Endodermal cell (in vitro differentiated cells): ENCODE results near the gene MAPK7. TPM values are rescaled to one million over a fixed set of nuclear protein-coding genes. Genes with fewer than 3 reads are reported as not detected.

Source experiments
- DNase-seq: peaks from one replicate; pipeline ENCODE4 v3.0.0-alpha.2; 2017
- H3K27ac ChIP-seq: 2 replicates; pipeline ENCODE4 v1.5.1; 2013; ENCODE audit warnings: mild to moderate bottlenecking, low read depth, low read length, moderate library complexity
- H3K27me3 ChIP-seq: 2 replicates; pipeline ENCODE4 v1.6.1; 2013; ENCODE audit warnings: mild to moderate bottlenecking, low read length, moderate library complexity; ENCODE audit not compliant: insufficient read depth, control insufficient read depth, poor library complexity, severe bottlenecking
- H3K36me3 ChIP-seq: 2 replicates; pipeline ENCODE4 v1.7.0; 2013; ENCODE audit warnings: mild to moderate bottlenecking, low read length, moderate library complexity; ENCODE audit not compliant: control insufficient read depth, insufficient read depth
- H3K4me1 ChIP-seq: one replicate; pipeline ENCODE4 v1.7.0; 2013; ENCODE audit warnings: low read length; ENCODE audit not compliant: control insufficient read depth, insufficient read depth
- H3K4me3 ChIP-seq: 2 replicates; pipeline ENCODE4 v1.5.1; 2013; ENCODE audit warnings: mild to moderate bottlenecking, low read length, moderate library complexity
- H3K9ac ChIP-seq: 2 replicates; pipeline ENCODE4 v1.6.1; 2013; ENCODE audit warnings: mild to moderate bottlenecking, low read length, moderate library complexity; ENCODE audit not compliant: poor library complexity, severe bottlenecking; ENCODE audit errors: extremely low read depth
- H3K9me3 ChIP-seq: 2 replicates; pipeline ENCODE4 v1.6.1; 2013; ENCODE audit warnings: mild to moderate bottlenecking, low read length, moderate library complexity; ENCODE audit not compliant: control insufficient read depth
- H3K27ac Mint-ChIP-seq: 2 replicates; pipeline ENCODE4 v1.8.0; 2020; ENCODE audit warnings: mixed read lengths
- H3K27me3 Mint-ChIP-seq: 2 replicates; pipeline ENCODE4 v1.8.0; 2021; ENCODE audit warnings: mild to moderate bottlenecking, mixed read lengths; ENCODE audit not compliant: insufficient read depth
- H3K36me3 Mint-ChIP-seq: 2 replicates; pipeline ENCODE4 v1.8.0; 2020; ENCODE audit warnings: low read depth, mixed read lengths
- H3K4me1 Mint-ChIP-seq: 2 replicates; pipeline ENCODE4 v1.8.0; 2020; ENCODE audit warnings: mixed read lengths
- H3K4me3 Mint-ChIP-seq: 2 replicates; pipeline ENCODE4 v1.8.0; 2020; ENCODE audit warnings: mild to moderate bottlenecking, moderate library complexity, mixed read lengths
- H3K9me3 Mint-ChIP-seq: 2 replicates; pipeline ENCODE4 v1.8.0; 2020; ENCODE audit warnings: mild to moderate bottlenecking, mixed read lengths
- WGBS, 2 experiments: methylation state at CpG; one replicate each; pipeline versions ENCODE4 v1.1.5 to v1.1.7; 2013; ENCODE audit warnings: missing lambda C conversion rate in 2 of 2, mixed read lengths in 1 of 2; ENCODE audit not compliant: insufficient coverage in 1 of 2, insufficient read length in 1 of 2; 5-methylcytosine and 5-hydroxymethylcytosine counted together
- total RNA-seq, 2 donors: library from RNA; stranded (reverse); fragmentation: NEBNext Ultra II Directional in 1 of 2; extraction: Animal tissue kit (Norgen Biotek cat#: 25700) in 1 of 2; gene quantifications; 2 replicates in 1 of 2; 3 replicates in 1 of 2; pipeline ENCODE4 v1.2.1, GENCODE V29; 2021
- TF ChIP-seq, protein P1 (sequence below): fragments of 200-600 bp; sonication (generic); conservative IDR thresholded peaks from 2 replicates; pipeline ENCODE4 v1.5.0; 2021; ENCODE audit warnings: antibody characterized with exemption, mild to moderate bottlenecking

Gene MAPK7
- total RNA-seq, 2 donors from 2014 or later, result 33.3 to 53.4 TPM

DNA sequence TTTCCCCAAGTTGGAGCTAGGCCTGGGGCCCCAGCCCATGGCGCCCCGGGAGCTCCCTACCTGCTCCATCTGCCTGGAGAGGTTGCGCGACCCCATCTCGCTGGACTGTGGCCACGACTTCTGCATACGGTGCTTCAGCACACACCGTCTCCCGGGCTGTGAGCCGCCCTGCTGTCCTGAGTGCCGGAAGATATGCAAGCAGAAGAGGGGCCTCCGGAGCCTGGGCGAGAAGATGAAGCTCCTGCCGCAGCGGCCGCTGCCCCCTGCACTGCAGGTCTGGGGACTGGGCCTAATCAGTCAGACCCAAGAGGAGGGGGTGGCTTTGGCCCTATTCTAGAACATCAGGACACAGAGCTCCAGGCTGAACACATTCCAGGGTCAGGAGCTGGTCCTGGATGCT lies 34.2 kb downstream of the MAPK7 start:
- H3K4me1 Mint-ChIP-seq, result peaks cover 6% of the 10 kb centered on the region
- H3K9ac ChIP-seq, result no peak overlapping the region
- no peaks in the 10 kb centered on the region for H3K36me3 Mint-ChIP-seq
- no peaks in the 10 kb centered on the region for H3K9me3 Mint-ChIP-seq
- no peaks in the 10 kb centered on the region for H3K36me3 ChIP-seq
- TF ChIP-seq, protein P1, sequence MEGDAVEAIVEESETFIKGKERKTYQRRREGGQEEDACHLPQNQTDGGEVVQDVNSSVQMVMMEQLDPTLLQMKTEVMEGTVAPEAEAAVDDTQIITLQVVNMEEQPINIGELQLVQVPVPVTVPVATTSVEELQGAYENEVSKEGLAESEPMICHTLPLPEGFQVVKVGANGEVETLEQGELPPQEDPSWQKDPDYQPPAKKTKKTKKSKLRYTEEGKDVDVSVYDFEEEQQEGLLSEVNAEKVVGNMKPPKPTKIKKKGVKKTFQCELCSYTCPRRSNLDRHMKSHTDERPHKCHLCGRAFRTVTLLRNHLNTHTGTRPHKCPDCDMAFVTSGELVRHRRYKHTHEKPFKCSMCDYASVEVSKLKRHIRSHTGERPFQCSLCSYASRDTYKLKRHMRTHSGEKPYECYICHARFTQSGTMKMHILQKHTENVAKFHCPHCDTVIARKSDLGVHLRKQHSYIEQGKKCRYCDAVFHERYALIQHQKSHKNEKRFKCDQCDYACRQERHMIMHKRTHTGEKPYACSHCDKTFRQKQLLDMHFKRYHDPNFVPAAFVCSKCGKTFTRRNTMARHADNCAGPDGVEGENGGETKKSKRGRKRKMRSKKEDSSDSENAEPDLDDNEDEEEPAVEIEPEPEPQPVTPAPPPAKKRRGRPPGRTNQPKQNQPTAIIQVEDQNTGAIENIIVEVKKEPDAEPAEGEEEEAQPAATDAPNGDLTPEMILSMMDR, result no peak
- H3K4me3 ChIP-seq, result no peak overlapping the region
- WGBS, 2 experiments, result 92 to 94% methylated on average over 11 to 16 of the region's 16 CpGs
- H3K4me1 ChIP-seq, result no peaks in the 10 kb centered on the region
- H3K27me3 ChIP-seq, result no peaks in the 10 kb centered on the region
- no peak overlapping the region for H3K27ac ChIP-seq
- no peak overlapping the region for H3K27ac Mint-ChIP-seq
- no peaks in the 10 kb centered on the region for H3K9me3 ChIP-seq
- no peak overlapping the region for H3K4me3 Mint-ChIP-seq
- H3K27me3 Mint-ChIP-seq, result peaks cover under 1% of the 10 kb centered on the region
- no peak for DNase-seq

- H3K27ac ChIP-seq, result no peak overlapping the region
- 96 to 100% methylated on average over 2 to 12 of the region's 12 CpGs for WGBS, 2 experiments
- H3K9me3 Mint-ChIP-seq, result no peaks in the 10 kb centered on the region
Observed at GRCh38 chr17:19412984-19413383, 34.7 kb downstream of the MAPK7 start.

GRCh38 chr17:19413761-19414160 lies 35.5 kb downstream of the MAPK7 start:
- H3K4me1 Mint-ChIP-seq, result peaks cover 6% of the 10 kb centered on the region
- Histone ChIP-seq H3K9ac (no peak overlapping the region), H3K27me3 (no peaks in the 10 kb centered on the region), H3K4me1 (no peaks in the 10 kb centered on the region), H3K36me3 (no peaks in the 10 kb centered on the region), H3K9me3 (no peaks in the 10 kb centered on the region), H3K27ac (no peak overlapping the region), H3K4me3 (no peak overlapping the region)
- no peak overlapping the region for H3K27ac Mint-ChIP-seq
- no peak overlapping the region for H3K4me3 Mint-ChIP-seq
- TF ChIP-seq, protein P1, result no peak
- H3K27me3 Mint-ChIP-seq, result peaks cover 5% of the 10 kb centered on the region
- H3K36me3 Mint-ChIP-seq, result no peaks in the 10 kb centered on the region
- H3K9me3 Mint-ChIP-seq, result no peaks in the 10 kb centered on the region
- 94% methylated on average over 5 of the region's 5 CpGs; no CpG with 5 or more reads in 1 of the 2 experiments for WGBS, 2 experiments
- DNase-seq, result no peak

More at GRCh38 chr17:19412984-19413383, 34.7 kb downstream of the MAPK7 start:
- H3K27me3 Mint-ChIP-seq, result peaks cover 4% of the 10 kb centered on the region
- no peak overlapping the region for H3K4me3 ChIP-seq
- no peak for DNase-seq
- H3K27me3 ChIP-seq, result no peaks in the 10 kb centered on the region
- H3K4me1 ChIP-seq, result no peaks in the 10 kb centered on the region
- H3K9ac ChIP-seq, result no peak overlapping the region
- peaks cover 6% of the 10 kb centered on the region for H3K4me1 Mint-ChIP-seq
- H3K4me3 Mint-ChIP-seq, result no peak overlapping the region
- no peaks in the 10 kb centered on the region for H3K36me3 Mint-ChIP-seq
- no peaks in the 10 kb centered on the region for H3K9me3 ChIP-seq
- H3K36me3 ChIP-seq, result no peaks in the 10 kb centered on the region
- no peak overlapping the region for H3K27ac Mint-ChIP-seq
- TF ChIP-seq, protein P1, result no peak
